CD4-positive, alpha-beta T cell treated with Interleukin-6 for 4 hours (primary cell): ENCODE results near the gene HBG2.

ENCODE experiments used
- DNase-seq: peaks from one replicate; pipeline ENCODE4 v3.0.0-alpha.2; 2020; ENCODE audit warnings: mixed read lengths

Gene HBG2

DNA sequence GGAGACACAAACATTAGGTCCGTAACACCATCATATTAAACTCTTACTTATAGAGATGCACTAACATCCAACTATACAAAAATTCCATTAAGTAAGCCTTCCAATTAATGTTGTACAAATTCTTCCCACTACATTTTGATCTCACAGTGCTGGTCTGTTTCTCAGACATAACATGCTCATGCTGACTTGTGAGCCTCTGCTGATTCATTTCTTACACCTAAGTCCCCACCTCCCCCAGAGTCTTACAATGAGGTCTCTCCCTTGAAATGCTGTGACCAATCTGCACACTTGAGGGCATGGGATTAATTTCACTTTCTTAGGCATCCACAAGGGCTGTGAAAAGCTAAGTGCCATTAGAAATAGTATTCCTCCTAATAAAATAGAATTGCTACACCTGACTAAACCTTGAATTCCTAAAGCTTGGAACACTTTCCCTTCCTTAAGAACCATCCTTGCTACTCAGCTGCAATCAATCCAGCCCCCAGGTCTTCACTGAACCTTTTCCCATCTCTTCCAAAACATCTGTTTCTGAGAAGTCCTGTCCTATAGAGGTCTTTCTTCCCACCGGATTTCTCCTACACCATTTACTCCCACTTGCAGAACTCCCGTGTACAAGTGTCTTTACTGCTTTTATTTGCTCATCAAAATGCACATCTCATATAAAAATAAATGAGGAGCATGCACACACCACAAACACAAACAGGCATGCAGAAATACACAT is 6.9 kb downstream of the HBG2 start:
- DNase-seq = no peak

DNA sequence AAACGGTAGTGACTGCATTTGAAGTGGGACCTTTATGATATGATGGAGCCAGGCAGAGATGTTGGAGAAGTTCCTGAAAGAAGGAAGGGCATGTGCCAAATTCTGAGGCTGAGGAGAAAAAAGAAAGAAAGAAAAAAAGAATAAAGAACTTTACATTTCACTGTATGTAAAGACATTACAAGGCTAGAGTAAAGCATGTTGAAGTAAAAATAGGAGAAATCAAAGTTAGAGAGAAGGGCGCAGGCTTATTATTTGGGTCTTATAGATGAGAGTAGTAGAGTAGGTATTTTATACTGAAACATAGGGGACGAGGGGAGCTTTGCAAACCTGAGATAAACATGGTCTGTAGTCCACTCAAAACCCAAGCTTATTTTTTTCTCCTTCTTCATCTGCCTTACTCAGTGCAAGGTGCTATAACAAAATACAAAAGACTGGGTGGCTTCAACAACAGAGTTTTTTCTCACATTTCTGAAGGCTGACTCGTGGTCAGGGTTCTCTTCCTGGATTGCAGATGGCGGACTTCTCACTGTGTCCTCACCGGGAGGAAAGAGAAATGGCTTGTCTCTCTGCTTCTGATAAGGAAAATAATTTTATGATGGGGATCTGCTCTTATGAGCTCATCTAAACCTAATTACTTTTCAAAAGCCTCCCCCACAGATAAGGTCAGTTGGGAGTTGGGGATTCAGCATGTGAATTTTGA is 7.7 kb downstream of the HBG2 start:
- DNase-seq = no peak

- DNase-seq = no peak
Observed at GRCh38 chr11:5245155-5245554, 9.4 kb downstream of the HBG2 start.

GRCh38 chr11:5243816-5244180 is 10.8 kb downstream of the HBG2 start:
- DNase-seq = no peak

DNA sequence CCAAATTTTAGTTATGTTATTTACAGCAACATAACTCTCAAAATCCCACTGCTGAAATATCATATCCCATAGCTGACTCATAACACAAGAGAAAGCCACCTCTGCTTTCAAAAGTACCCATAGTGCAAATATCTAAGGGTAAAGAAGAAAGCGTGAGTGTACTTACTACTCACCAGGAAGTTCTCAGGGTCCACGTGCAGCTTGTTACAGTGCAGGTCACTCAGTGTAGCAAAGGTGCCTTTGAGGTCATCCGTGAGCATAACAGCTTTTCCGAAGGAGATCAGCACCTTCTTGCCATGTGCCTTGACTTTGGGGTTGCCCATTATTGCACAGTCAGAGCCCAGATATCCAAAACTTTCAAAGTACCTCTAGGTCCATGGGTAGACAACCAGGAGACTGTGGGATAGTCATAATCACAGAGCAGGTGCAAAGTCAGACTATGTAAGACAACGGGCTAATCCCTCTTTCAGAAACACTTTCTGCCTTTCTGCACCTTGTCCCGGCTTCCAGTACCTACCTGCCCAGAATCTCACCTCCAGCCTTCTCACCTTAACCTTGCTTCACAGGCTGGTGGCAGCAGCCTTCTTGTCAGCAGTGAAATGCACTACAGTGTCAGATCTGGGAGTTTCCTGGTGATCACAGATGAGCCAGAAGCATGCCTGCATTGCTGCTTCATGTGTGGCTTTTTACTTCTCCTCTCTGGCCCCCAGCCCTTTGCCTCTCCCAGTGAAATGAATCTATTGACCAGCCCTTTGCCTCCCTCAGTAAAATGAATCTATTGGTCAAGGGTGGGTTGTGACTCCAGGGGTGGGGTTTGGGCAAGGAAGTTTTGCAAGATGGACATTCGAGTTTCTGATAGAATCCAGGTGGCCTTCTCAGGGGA is 11.4 kb downstream of the HBG2 start:
- DNase-seq = no peak

DNA sequence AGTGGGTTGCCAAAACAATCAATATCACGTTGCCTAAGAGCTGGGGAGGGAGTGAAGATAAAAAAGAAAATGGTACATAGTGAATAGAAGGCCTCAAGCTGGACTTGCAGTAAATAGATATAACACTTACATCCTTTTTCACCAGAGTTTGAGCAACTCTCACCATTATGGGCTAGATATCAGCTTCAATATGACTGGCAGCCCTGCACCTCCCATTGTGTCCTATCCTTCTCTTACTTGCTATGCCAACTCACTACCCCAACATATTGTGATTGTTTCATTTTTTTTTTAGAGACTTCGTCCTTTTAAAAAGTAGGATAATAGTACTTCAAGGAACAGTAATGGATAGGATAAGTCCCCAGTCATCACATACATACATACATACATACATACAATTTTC is 12.4 kb downstream of the HBG2 start:
- DNase-seq = no peak

DNA sequence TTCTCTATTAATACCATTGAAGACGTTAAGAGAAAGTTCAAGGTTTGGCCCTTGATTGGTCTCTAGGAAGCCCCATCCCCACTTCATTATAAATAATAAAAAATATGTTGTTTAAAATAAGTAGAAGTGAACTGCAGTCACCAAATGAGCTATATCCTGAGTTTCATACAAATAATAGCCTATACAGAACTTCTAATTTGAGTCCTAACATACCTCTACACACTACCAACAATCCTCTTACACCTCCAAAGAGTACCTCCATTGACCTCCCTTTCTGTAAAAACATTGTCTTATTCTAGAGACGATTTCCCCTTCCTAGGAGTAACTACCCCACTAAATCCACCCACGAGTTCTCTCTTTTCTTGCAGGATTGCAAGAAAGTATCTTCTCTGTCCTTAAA is 13.1 kb downstream of the HBG2 start:
- no peak for DNase-seq

- no peak for DNase-seq
Observed at GRCh38 chr11:5240458-5240857, 14.1 kb downstream of the HBG2 start.

GRCh38 chr11:5240056-5240455 is 14.5 kb downstream of the HBG2 start:
- DNase-seq = no peak

DNA sequence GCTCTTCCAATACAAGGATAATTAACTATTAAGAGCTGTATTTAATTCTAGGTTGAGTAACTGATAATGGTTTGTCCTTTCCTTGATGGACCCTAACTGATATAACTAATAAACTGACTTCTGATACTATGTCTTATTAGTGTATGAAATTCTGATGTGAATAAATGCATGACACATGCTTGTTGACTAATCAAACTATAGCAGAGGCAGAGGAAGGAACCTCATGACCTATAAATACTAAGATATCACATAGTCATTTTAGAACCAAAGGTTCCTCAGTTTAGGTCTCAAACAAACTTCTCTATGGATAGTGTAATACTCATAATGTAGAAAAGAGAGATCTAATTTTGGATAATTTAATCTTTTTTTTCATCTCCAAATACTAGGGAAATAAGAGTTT is 15.5 kb downstream of the HBG2 start:
- DNase-seq = no peak

- DNase-seq = no peak
Observed at GRCh38 chr11:5238486-5238885, 16.1 kb downstream of the HBG2 start.

GRCh38 chr11:5237420-5237819 is 17.2 kb downstream of the HBG2 start:
- DNase-seq = no peak

DNA sequence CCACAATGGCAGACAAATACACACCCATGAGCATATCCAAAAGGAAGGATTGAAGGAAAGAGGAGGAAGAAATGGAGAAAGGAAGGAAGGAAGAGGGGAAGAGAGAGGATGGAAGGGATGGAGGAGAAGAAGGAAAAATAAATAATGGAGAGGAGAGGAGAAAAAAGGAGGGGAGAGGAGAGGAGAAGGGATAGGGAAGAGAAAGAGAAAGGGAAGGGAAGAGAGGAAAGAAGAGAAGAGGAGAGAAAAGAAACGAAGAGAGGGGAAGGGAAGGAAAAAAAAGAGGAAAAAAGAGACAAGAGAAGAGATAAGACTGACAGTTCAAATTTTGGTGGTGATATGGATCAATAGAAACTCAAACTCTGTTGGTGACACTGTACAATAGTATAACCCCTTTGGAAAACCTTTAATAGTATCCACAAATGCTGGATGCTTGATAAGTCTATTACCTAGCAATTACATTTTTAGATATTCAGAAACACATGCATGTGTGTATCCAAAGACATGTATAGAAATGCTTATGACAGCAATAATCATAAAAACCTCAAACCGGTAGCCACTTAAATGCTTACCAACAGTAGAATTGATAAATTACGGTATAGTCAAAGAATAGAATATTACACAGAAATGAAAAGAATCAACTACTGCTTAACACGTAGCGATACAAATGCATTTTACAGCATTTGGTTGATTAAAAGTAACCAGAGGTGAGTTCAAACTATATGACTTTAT is 19.1 kb downstream of the HBG2 start:
- DNase-seq = no peak

DNA sequence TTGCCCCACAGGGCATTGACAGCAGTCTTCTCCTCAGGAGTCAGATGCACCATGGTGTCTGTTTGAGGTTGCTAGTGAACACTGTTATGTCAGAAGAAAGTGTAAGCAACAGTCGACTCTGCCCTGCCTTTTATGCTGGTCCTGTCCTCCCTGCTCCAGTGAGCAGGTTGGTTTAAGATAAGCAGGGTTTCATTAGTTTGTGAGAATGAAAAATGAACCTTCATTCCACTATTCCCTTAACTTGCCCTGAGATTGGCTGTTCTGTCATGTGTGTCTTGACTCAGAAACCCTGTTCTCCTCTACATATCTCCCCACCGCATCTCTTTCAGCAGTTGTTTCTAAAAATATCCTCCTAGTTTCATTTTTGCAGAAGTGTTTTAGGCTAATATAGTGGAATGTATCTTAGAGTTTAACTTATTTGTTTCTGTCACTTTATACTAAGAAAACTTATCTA is 20.2 kb downstream of the HBG2 start, which contains the start of gene HBD:
Gene HBD (minus strand): TSS at position 103 of the 454 bp plus-strand sequence. CDS start 50 bp downstream, at position 53.
- DNase-seq = no peak

DNA sequence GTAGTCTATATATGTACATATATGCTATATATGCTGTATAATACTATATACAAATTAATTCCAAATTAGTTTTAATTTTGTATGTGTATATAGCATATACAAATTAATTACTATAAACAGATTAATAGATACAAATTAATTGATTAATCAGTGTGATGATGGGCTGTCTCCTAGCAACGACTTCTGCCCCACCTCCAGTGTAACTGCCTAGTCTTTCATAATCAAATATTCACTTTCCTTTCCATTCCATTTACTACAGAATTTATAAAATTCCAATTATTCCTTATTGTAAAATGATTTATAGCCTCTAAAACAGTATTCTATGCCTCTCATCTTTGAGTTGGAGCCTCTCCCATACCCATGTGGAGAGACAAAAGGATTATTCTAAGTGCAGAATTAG is 21.3 kb downstream of the HBG2 start:
- DNase-seq = no peak

DNA sequence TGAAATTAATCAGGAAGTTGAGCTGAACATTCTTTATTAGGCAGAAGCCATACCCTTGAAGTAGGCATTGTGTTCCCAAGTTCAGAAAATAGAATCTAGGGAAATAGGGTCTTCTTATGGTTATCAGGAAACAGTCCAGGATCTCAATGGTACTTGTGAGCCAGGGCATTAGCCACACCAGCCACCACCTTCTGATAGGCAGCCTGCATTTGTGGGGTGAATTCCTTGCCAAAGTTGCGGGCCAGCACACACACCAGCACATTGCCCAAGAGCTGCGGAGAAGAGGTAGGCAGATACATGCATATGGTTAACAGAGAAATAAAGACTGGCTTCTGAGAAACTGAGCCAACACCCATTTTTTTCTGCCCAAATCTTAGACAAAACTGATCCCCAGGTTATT is 21.8 kb downstream of the HBG2 start:
- no peak for DNase-seq

GRCh38 chr11:5232176-5232575 is 22.4 kb downstream of the HBG2 start:
- no peak for DNase-seq

GRCh38 chr11:5231111-5231510 is 23.5 kb downstream of the HBG2 start:
- DNase-seq = no peak

- DNase-seq = no peak
Observed at GRCh38 chr11:5230266-5230665, 24.3 kb downstream of the HBG2 start.

DNA sequence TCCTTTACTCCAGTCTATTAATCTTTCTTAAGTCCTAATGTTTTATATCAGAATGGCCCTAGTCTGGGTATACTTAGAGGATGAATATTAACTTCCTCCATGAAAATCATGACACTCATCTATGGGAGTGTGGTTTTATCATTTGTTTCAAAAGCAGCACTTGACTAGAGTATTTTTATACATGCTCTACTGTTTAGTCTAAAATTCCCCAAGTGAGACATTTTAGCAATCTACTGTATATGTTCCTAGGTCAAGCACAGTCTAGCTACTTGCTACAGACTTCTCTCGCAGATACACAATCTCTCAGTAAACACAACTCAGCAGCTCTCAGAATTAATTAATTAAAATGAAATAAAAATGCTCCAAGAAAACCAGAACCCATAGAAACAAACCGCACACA is 24.8 kb downstream of the HBG2 start:
- DNase-seq = no peak

- DNase-seq = no peak
Observed at GRCh38 chr11:5229356-5229755, 25.2 kb downstream of the HBG2 start.

- DNase-seq = no peak
Observed at GRCh38 chr11:5228124-5228523, 26.5 kb downstream of the HBG2 start.

DNA sequence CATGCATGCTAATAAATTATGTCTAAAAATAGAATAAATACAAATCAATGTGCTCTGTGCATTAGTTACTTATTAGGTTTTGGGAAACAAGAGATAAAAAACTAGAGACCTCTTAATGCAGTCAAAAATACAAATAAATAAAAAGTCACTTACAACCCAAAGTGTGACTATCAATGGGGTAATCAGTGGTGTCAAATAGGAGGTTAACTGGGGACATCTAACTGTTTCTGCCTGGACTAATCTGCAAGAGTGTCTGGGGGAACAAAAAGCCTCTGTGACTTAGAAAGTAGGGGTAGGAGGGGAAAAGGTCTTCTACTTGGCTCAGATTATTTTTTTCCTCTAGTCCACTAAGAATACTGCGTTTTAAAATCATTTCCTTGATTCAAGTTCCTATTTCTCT is 26.9 kb downstream of the HBG2 start:
- no peak for DNase-seq
